CMK (cell line): ENCODE data around the gene PATJ.
"Not testable (repeated sequence)": the region's sequence is repeated elsewhere in the genome, so short reads cannot be mapped to it uniquely, and the experiment has no call there.

ENCODE experiments used
- DNase-seq: peaks from one replicate; pipeline ENCODE4 v3.0.0-alpha.2; 2010; ENCODE audit warnings: low read depth

Gene PATJ

DNA sequence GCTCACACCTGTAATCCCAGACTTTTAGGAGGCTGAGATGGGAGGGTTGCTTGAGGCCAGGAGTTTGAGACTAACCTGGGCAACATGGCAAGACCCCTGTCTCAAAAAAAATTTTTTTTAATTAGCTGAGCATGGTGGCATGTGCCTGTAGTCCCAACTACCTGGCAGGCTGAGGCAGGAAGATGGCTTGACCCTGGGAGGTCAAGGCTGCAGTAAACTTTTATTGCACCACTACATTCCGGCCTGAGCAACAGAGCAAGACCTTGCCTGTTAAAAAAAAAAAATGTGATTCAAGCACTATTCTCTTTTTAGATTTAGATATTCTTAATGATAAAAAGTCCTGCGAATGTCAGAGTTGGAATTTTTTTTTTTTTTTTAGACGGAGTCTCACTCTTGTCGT, 349.8 kb downstream of the PATJ start:
- DNase-seq = no peak

DNA sequence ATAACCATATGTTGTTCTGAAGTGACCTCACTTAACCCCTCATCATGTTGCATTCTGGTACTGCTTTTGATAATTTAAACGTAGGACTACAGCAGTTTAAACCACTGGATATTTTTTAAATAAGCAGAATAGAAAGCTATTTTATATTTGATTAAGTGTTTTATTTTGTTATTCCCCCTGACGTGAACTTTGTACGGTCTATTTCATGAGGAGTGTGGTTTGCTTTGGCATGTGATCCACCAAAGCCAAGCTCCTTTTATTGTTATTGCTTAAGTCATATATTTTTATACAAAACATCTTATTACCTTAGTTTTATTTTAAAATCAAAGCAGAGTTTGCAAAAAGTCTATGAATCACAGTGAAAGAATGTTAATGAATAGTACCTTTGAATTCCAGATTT, 351.0 kb downstream of the PATJ start:
- no peak for DNase-seq

DNA sequence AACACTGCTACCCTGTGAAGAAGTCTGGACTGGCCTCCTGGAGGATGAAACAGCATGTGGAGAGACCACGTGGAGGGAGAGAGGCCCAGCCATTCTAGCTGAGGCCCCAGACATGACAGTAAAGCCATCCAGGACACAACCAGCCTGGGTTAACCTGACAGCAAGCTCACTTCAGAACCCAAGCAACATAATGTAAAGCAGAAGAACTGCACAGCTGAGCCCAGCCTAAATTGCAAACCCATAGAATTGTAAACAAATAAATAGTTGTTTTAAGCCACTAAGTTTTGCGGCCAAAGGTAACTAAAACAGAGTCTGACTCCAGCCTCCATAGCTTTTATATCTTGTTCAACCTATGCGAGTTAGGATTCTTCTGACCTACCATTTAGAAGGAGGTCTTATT, 355.2 kb downstream of the PATJ start:
- DNase-seq = no peak

DNA sequence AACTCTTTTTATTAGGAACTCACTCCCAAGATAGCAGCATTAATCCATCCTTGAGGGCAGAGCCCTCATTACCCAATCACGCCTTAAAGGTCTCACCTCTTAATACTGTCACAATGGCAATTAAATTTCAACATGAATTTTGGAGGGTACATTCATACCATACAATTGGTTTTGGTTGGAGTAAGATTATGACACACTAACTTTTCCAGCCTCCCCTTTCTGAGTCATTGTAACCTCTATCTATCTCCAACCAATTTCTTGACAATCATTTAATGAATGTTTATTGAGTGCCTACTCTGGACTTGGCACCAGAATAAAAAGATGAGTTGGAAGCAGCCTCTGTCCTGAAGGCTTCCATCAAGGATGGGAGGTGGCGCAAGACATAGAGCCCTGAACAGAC, 358.2 kb downstream of the PATJ start:
- DNase-seq = no peak

DNA sequence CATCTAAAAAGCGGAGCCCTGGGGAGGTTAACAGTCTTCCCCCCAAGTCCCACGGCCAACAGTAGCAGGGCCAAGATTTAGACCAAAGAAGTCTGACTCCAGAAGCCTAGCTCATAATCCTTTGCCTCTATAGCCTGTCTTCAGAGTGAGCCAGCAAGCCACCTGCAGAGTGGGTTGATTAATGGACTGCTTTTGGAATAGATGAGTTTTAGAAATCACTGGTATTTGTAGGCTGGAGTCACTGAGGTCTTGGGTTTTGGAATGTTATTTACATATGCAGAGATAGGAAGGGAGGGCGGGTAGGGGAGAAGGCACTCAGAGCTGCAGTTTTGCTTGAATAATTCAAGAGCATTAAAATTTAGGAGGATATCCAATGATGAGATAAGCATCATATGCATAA, 361.6 kb downstream of the PATJ start:
- no peak for DNase-seq

DNA sequence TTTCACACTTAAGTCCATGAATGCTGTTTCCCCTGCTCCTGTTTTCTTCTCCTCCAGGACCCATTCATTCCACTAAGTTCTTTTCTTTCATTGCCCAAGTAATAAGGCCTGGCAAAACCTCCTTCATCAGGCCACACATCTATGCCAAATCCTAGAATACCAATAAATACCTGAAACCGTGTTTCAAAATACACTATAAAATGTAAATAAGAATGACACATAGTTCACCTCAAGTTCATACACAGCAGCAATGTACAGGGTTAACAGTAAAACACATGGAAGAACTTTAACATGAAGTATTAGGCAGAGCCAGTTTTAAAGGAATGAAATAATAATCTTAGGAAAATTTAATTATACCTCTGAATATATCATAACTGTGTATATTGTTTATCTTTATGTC, 365.6 kb downstream of the PATJ start:
- no peak for DNase-seq

DNA sequence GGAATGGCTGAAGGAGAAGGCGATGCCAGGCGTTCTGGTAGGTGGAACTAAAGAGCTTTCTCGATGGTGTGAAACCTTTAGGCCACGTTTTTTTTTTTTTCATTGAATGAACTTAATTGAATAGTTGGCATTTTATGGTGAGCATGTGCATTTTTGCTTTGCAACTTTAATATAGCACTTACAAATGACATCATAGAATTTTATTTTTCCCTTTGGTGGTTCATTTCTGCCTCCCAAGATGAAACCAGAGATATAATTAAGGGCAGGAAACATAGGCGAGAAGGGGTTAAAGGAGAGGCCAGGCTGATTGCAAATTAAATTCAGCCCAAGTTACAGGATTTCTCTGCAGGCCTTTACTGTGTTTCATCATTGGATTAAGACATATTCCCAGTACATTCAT, 366.8 kb downstream of the PATJ start:
- no peak for DNase-seq

DNA sequence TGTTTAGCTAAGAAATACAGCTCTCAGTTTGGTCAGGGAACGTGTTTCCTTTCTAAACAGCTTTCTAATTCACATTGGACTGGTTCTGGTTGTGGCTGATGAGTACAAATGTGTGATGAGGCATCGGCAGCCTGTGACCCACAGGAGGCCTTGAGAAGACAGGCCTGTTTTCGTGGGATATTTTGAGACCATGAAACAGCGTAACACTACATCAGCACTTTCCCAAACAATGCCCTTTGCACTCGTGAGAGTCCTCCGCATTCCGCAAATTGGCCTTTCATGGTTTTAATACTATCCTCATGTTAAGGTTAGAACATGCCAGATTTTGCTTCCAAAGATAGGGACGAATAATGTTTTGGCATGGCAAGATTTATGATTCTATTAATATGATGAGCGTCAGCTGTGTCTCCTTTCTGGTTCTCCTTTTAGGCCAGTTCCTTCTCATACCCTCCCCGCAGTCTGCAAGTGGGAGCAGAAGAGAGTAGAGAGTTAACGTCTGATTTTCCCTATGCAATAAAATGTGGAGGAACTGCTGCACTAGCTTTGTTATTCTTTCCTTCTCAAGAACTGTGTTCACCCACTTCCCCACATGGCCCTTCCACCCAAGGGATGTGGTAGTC, 368.0 kb downstream of the PATJ start:
- no peak for DNase-seq

DNA sequence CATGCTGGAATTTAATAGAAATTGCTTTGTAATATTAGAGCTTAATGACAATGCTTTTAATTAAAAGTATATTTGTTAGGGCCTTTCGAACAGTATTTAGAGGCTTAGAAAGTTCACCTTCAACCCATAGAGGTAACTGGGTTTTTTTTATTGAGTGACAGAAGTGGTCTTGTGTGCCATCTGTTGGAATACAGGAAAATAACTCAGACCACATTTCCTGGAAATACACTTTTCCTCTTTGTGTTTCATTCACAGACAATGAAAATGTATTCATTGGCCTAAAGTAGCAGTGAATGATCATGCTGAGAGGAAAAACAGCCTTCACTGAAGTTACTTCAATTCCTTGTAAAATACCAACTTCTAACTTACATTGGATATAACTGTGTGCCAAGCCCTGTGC, 368.8 kb downstream of the PATJ start:
- no peak for DNase-seq

DNA sequence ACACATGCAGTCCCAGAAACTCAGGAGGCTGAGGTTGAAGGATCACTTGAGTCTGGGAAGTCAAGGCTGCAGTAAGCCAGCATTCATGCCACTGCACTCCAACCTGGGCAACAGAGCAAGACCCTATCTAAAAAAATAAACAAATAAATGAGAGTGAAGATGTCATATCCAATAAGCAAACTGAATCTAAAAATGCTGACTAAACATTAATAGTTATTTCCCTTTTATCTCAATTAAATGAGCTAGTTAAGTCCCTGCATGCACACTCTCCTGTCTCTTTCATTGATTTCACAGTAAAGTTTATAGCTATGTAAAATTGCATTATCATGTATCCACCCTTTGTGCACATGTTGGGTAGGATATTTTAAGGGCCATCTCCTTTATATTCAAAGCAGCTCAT, 371.2 kb downstream of the PATJ start:
- no peak for DNase-seq

DNA sequence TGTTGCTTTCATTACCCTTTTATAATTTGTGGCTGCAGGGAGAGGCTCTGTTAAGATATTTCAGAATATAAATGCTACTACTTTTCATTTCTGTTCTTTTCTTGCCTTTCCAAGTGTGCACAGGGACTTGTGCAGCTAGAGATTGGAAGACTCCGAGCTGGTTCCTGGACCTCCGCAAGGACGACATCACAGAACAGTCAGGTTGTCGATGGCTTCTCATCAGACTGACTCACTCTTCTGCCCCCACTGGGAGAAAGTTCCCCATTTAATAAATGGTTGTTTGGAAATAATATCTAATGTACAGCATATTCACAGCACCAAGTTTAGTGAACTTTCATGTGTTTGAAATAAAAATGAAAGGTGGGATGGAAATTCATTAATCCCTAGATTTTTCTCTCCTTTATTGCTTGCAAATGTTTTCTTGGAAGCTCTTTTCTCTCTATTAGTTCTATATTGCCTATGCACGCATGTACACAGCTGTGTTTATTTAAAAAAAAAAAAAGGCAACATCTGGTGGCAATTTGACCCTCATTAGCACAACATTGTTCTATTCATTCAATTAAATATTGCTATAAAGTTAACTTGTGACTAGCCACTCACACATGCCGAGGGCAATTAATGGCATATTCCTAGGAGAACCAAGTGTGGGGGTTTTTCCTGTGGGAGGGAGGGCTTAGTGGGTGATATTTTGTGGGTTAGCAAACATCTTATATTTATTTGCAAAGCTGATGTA, 374.9 kb downstream of the PATJ start:
- DNase-seq = no peak

DNA sequence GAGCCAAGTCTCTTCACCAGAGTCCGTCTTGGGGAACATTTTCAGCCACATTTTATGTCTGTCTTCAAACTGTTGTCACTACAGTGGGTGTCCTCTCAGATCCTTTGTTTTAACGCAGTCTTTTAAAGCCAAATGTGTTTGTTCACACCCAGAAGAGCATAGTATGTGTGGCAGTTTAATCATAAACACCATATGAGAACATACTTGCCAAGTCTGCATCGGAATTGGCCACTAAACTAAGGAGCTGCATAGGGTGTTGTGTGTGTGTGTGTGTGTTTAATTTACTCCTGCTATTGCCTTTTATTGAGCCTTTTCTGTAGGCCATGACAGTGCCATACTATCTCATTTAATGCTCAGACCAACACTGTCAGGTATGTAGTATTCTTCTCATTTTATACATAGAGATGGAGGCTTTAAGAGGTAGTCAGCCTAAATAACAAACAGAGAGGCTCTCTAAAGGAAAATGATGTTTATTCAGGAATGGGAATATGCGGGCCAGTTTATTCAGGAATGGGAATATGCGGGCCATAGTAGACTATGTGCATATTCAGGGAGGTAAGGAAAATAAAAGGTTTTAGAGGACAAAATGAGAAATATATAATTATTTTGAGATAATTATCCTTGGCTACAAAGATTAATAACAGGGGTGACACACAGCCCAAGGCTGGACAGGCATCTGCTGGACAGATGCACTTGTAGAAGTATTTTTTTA, 384.5 kb downstream of the PATJ start:
- no peak for DNase-seq

DNA sequence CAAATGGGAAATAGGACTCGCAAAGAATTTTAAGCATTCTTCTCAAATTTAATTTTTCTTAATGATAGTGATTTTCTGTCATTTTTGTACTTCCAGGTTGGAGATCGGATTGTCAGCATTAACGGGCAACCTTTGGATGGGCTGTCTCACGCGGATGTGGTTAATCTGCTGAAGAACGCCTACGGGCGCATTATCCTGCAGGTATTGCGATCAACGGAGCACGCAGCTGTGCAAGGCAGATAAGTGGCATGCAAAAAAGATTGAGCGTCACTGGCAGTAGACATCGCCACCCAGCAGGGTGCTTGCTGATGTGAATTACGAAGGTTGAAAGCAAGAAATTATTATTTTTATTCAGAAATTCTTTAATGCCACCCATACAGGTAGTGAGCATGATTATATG, 386.5 kb downstream of the PATJ start:
- no peak for DNase-seq

DNA sequence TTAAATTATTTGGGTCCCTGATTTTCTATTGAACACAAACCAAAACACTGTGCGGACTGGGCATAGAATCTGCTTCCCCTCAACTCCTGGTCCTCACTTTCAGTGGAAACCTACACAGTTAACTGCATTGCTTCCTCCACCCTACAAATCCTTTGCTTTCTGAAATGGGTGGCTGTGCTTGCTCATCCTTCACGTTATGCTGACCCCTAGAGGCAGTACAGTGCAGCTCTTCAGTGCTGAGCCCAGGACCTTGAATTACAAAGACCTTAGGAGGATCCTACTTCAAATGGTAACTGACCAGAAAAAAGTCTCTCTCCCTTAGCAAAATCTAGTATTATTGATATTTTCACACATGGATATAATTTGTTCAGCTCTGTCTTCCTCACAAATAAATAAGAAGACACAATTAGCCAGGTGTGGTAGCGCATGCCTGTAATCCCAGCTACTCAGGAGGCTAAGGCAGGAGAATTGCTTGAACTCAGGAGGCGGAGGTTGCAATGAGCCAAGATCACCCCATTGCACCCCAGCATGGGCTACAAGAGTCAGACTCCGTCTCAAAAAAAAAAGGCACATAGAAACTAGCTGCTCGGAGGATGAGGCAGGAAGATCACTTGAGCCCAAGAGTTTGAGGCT, 388.9 kb downstream of the PATJ start:
- peak; percentile 22 for DNase-seq

DNA sequence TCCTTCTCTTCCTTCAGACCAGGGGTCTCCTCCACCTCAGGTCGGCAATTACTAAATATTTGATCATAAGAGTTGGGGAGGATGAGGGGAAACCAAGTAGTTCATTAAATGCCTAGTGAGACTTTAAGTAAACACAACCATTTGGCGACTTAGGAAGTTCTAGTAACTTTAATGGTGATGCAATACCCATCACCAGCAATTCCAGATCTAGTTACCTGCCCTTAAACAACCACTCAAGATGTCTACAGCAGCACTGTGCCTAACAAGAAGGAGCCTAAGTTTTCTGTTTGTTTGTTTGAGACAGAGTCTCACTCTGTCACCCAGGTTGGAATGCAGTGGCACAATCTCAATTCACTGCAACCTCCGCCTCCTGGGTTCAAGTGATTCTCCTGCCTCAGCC, 395.7 kb downstream of the PATJ start:
- DNase-seq = no peak

DNA sequence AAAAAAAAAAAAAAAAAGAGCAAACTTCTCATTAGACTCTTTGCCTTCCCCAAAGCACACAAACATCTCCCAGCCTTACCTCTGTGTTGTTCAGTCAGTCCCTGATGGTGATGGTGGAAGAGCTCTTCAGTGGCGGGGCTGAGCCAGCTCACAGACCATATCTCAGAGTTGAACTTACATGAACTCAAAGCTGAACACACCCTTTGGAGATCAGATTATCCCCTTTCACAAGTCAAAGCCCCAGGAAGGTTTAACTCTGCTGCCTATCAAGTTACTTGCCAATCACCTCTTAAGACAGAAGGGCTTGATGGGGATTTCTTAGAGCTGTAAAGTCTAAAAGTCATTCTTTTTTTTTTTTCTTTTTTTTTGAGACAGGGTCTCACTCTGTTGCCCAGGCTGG, 397.1 kb downstream of the PATJ start:
- no peak for DNase-seq

DNA sequence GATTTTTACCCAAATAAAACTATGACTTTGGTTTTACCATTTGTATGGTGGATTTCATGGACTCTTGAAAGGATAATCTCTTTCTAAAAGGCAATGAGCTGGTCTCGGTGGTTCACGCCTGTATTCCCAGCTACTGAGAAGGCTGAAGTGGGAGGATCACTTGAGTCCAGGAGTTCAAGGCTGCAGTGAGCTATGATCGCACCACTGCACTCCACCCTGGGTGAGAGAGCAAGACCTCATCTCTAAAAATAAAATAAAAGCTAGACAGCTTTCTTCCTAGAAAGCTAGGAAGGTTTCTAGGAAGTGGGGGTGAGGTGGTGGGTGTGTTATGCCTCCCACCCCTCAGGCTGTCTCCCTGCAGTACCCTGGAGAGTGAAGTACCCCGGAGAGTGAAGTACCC, 398.4 kb downstream of the PATJ start:
- DNase-seq = no peak

DNA sequence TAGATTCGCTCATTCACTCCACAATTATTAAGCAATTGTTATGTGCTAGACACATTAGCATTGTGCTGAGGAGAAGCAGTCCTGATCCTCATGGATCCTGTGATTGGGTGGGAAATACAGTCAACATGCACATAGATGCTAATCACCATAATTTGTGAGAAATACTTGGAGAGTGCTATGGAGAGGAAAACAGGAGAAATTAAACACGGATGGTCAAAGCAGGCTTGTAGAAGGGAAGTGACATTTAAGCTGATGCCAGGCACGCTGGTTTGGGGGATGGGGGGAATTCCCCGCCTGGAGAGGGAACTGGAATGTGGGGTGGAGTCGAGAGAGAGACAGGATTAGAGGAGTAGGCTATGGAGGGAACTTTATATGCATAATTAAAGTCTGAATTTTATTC, 400.2 kb downstream of the PATJ start:
- no peak for DNase-seq

DNA sequence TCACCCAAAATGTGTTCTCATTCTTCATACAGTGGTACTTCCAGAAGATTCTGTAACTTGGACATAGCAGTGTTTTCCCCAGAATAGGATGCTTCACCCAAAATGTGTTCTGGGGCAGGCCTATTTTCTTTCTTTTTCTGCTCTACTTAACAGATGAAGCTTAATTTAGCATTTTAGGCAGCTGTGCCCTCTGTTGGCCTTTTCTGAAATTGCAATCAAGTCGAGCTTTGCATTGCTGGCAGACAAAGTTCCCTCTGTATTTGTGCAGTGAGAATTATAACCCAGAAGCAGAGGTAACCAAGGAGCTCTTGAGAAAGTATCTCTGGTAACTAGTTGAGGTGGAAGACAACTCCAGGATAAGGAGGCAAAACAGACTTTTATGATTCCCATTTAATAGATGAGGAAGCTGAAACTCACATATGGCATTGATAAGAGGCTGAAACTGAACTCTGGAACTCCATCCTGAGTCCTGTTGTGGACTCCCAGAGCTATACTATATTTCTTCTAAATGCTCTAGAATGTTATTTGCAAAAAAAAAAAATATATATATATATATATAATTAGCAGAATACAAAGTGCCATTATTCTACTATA, 402.1 kb downstream of the PATJ start:
- DNase-seq = peak; percentile 45

DNA sequence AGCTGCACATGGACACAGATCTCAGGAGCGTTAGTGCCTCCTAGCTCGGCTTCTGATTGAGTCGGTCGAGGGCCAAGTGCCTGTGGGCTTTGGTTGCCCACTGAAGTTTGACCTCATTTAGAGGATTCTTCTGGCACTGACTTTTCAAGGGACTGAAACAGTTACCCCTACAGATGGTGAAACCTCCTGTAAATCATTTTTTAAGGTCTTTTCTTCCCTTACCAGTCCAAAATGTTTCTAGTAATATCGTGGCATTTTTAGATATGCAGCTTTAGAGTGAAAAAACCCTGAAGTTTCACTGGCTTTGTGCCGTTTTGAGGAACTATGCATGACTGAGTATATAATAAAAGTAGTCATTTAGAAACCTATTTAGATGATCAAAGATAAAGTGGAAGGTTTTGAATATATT, 417.7 kb downstream of the PATJ start:
- no peak for DNase-seq

DNA sequence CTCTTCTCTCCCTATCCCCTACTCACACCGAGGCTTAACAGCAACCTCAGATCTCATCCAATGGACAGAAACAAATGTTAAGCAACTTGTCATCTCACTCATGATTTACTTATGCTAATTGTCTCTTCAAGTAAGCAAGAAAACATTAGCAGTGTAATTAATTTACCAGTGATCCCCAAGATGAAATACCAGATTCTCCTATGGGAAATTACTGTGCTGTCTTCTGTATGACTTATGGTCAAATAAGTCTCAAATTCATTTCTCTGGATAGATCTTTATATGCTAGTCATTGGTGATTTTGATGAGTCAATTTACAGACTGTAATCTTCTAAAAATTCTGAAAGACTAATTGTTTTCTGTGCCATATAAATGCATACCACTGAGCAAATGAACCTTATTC, 419.4 kb downstream of the PATJ start:
- no peak for DNase-seq

DNA sequence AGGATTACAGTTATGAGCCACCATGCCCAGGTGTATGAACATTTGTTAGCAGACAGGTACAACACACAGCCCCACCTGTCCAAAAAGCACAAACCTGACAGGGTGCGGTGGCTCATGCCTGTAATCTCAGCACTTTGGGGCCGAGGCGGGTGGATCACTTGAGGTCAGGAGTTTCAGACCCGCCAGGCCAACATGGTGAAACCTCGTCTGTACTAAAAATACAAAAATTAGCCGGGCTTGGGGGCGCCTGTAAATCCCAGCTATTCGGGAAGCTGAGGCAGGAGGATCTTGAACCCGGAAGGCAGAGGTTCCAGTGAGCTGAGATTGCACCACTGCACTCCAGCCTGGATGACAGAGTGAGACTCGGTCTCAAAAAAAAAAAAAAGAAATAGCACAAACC, 428.1 kb downstream of the PATJ start:
- DNase-seq = not testable (repeated sequence)
